Subcutaneous adipose tissue (tissue), 4 donors: ENCODE data around the gene SLX4. TPM values are rescaled to one million over a fixed set of nuclear protein-coding genes. Genes with fewer than 3 reads are reported as not detected.

Source experiments
- total RNA-seq, 4 donors: library from RNA; depleted of rRNA; stranded (reverse); fragments of >200 nt; gene quantifications; one replicate each; pipeline ENCODE4 v1.1.0, GENCODE V29; 2016
- TF ChIP-seq, protein P1 (sequence below): fragments of 450-650 bp; IDR thresholded peaks from one replicate; pipeline ENCODE4 v1.5.1; 2016; ENCODE audit warnings: low read depth, mild to moderate bottlenecking, control low read depth, antibody characterized with exemption, moderate library complexity

Gene SLX4
- total RNA-seq, 4 donors from 2014 or later, result 2.4 to 3.8 (median 2.8) TPM

DNA sequence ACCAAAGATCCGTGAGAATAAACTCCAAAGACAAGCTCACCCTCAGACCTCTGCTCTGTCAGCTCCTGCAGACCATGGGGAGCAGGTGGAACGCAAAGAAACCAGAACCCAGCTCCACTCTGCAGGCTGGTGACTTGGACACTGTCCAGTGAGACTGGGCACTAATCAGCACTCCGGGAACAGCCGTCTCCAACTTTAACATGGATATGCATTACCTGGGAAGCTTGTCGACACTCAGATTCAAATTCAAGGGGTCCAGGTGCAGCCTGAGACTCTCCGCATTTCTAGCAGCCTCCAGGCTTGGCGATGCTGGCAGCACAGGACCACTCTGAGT, 9.1 kb downstream of the SLX4 start:
- TF ChIP-seq, protein P1, sequence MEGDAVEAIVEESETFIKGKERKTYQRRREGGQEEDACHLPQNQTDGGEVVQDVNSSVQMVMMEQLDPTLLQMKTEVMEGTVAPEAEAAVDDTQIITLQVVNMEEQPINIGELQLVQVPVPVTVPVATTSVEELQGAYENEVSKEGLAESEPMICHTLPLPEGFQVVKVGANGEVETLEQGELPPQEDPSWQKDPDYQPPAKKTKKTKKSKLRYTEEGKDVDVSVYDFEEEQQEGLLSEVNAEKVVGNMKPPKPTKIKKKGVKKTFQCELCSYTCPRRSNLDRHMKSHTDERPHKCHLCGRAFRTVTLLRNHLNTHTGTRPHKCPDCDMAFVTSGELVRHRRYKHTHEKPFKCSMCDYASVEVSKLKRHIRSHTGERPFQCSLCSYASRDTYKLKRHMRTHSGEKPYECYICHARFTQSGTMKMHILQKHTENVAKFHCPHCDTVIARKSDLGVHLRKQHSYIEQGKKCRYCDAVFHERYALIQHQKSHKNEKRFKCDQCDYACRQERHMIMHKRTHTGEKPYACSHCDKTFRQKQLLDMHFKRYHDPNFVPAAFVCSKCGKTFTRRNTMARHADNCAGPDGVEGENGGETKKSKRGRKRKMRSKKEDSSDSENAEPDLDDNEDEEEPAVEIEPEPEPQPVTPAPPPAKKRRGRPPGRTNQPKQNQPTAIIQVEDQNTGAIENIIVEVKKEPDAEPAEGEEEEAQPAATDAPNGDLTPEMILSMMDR, result no peak

GRCh38 chr16:3601614-3602319, 9.6 kb downstream of the SLX4 start:
- TF ChIP-seq, protein P1, result no peak

DNA sequence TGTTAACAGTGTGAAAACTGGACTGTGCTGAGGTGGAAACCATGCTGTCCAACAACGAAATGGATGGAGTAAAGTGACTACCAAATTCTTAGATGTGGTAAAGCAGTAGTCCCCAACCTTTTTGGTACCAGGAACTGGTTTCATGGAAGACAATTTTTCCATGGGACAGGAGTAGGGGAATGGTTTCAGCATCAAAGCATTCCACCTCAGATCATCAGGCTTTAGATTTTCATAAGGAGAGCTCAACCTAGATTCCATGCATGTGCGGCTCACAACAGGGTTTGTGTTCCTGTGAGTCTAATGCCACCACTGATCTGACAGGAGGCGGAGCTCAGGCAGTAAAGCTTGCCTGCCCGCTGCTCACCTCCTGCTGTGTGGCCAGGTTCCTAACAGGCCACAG, 11.5 kb downstream of the SLX4 start:
- TF ChIP-seq, protein P1, result no peak

DNA sequence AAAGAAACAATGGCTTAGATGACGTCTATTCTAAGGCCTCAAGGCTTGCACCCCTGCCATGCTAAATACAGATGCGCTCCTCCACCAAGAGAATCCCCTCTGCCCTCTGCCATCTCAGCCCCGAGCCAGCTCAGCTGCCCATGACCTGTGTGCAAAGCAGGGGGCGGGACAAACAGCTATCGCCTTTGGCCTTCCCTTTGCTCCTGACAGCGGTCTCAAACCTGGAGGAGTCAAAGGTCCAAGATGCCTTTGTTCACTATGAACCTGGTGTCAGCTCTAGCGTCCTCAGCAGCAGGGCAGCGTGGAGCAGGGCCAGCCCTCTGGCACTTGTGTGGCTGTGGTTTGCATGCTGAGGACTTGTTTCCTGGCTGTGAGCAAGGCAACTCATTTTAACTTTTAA, 12.3 kb downstream of the SLX4 start:
- TF ChIP-seq, protein P1, result no peak

GRCh38 chr16:3598236-3598635, 13.2 kb downstream of the SLX4 start:
- TF ChIP-seq, protein P1, result no peak

GRCh38 chr16:3597676-3598075, 13.7 kb downstream of the SLX4 start:
- TF ChIP-seq, protein P1, result no peak

DNA sequence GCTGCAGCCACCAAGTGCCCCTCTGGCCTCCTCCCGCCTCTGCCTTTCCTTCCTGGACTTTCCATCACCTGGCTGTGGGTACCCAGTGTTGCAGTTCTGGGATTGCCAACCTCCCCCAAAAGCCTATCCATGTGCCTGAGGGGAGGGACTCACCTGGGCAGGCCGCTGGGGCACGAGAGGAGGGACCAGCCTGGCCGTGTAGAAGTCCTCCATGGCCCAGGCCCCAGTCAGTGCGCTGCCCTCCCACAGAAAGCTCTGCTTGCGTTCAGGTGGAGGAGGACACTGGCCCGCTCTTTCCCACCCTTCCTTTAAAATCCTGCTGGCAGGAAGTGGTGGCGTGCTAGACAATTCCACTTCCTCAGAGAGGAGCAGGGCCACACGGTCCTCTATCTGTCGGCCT, 14.2 kb downstream of the SLX4 start:
- TF ChIP-seq, protein P1, result no peak
